Nucleus accumbens (tissue), 56 donors: ENCODE data around the gene USP31.
"Not testable (repeated sequence)": the region's sequence is repeated elsewhere in the genome, so short reads cannot be mapped to it uniquely, and the experiment has no call there.

Experiments used
- DNase-seq, 56 donors: peaks; one replicate each; lab custom pipeline; 2025; lab: John Stamatoyannopoulos, UW

The USP31 gene

GRCh38 chr16:23101012-23101550 lies 48.2 kb downstream of the USP31 start:
- no peak for DNase-seq

- DNase-seq, result not testable (repeated sequence)
Observed at GRCh38 chr16:23096450-23096849, 52.8 kb downstream of the USP31 start.

GRCh38 chr16:23094136-23094535 lies 55.1 kb downstream of the USP31 start:
- not testable (repeated sequence) for DNase-seq

GRCh38 chr16:23092801-23093117 lies 56.5 kb downstream of the USP31 start:
- DNase-seq, result no peak

DNA sequence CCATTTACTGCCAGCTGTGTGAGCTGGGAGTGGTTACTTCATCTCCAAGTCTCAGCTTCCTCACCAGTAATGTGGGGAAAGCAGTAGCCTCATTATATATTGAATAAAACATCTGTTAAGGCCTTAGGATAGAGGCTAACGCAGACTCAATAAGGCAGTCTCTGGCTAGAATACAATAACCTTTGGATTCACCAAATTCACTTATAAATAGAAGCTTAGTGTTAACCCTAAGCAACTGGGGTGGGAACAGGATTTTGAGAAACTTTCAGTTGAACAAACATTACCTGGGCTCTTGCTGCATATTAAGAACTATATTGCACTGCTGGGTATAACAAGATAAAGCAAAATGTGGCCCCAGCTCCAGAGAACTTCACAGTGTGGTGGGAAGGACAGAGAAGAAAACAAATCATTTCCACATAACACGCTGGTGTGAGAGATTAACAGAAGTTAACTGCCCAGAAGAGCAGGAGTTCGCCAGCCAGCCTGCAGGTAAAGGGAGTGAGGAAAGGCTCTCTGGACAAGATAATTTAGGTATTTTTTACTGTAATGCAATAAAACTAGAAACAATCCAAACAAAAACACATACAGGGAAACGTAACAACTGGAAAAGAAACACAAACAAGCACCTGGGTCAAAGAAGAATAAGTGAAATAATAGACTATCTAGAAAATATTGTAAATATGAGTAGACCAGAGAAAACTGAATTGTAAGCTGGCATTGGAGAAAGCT lies 57.0 kb downstream of the USP31 start:
- DNase-seq, result no peak

- no peak for DNase-seq
Observed at GRCh38 chr16:23089111-23089510, 60.1 kb downstream of the USP31 start.

DNA sequence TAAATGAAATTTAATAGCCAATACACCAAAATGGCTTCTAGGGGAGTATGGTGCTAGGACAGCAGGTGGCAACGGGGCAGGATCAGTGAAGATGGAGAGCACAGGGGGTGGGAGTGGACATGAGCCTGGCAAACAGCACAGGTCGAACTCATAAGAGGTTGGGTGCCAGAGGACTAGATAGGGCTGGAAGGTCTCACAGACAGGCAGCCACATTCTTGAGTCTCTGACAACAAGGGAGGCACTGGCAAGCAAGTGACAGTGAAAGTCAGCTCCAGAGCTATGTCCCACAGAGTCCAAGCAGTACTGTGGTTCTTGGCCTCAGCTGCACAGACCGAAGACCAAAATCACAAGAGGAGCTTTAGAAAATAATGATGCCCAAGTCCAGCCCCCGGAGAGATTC lies 61.2 kb downstream of the USP31 start:
- no peak for DNase-seq

DNA sequence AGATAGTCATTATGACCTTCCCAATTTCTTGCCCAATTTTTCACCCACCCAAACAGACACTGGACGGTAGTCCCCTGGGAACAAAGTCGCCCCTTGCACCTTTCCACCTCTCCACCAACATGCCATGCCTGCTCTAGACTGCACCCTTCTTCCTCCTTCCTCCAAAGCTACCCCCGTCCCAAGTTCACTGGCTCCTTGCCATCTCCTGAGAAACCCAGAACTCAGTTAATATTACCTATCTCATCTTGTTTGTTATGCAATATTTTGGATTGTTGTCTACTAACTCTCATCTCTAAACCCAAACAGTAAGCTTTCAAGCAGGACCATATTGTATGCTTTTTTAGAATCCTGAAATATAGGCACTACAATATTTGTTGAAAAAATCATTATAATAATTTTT lies 63.3 kb downstream of the USP31 start:
- DNase-seq, result no peak

GRCh38 chr16:23082161-23082788 lies 67.0 kb downstream of the USP31 start:
- DNase-seq, result no peak

GRCh38 chr16:23081675-23082119 lies 67.6 kb downstream of the USP31 start:
- peak in 7 of 56 donors; percentile 10 to 26 (median 14) for DNase-seq

GRCh38 chr16:23080747-23081146 lies 68.5 kb downstream of the USP31 start:
- no peak for DNase-seq

DNA sequence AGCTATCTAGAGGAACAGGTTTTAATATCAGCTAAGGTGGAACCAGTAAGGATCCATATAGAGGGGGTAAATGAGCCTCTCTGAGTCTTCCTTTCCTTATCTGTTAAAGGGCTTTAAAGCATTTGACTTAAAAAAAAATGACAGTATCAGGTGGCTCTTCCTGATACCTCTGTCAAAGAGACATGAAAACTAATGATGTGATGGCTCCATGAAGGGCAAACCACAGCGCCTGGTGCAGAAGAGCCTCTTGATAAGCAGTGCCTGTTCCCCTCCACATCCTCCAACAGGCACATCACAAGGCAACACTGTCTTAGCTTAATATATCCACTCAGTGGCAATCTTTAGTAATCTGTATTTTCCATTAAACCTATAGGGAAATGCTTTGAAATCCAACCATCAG lies 68.9 kb downstream of the USP31 start:
- no peak for DNase-seq

GRCh38 chr16:23079675-23080301 lies 69.5 kb downstream of the USP31 start:
- DNase-seq, result no peak

DNA sequence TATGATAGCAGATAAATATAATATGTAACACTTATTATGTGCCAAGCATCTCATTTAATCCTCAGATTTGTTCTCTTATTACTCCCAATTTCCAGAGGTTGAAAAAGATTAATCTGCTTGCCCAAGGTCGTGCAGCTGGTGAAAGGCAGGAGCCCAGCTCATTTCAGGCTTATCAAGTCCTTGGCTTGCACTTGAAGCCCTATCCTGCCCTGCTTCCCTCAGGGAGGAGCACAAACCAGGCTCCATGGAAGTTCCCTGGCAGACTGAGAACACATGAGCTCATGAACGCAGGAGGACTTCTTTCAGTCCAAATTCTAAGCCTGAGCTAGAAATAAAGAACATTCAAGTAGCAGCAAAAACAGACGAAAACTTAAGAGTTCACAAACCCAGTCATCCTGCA lies 74.8 kb downstream of the USP31 start:
- DNase-seq, result no peak

GRCh38 chr16:23072769-23073549 lies 76.3 kb downstream of the USP31 start:
- DNase-seq, result no peak

DNA sequence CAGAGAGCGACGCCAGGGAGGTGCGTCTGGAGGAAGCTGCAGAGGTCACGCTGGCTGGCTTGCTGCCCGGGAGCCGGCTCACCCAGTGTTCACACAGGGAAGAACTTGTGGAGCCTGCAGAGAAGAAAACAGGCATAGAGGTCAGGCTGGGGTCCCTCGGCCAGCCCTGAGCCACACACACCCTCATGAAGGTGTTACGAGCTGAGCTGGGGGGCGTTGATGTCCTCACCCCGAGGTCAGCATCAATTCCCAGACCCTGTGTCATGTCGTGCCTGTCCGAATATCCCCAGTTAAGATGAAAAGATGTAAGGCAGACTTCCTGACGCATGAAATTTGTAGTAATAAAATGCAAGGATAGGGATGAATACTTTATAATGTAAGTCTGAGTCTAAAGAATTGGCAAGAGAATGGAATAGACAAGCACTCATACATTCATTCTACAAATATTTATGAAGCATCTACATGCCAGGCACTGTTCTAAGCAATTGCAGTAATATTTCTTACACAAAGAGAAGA lies 77.1 kb downstream of the USP31 start:
- peak in 7 of 56 donors; percentile 8 to 48 (median 24) for DNase-seq

- no peak for DNase-seq
Observed at GRCh38 chr16:23071196-23072083, 77.8 kb downstream of the USP31 start.

GRCh38 chr16:23069844-23070243 lies 79.4 kb downstream of the USP31 start:
- no peak for DNase-seq

DNA sequence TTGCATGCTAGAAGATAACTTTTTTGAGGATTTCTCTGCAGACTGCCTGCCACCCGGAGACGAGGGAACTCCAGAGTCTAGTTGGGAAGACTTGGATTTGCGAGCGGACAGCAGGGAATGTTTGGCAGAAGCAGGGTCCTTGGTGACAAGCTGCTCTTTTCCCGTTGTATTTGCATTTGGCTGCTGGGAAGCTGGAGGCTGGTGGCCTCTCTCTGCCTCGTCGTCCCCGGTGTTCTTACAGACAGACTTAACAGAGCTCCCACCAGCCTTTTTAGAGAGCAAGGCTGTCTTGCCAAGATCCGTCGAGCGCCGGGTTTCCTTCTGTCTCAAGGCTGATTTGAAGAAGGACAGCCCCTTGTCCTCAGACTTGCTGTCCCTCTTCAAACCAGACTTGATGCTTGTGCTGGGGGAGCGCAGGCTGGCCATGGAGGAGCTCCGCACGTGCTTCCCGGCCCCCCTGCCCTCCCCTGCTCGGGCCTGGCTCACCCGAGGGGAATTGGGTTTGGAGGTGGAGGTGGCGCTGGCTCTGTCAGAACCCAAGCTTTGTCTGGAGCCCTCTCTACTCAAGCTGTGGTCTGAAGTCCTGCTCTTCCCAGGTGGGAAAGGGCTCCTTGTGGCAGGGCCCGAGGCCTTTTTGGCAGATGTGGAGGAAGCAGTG lies 81.0 kb downstream of the USP31 start:
- no peak for DNase-seq
